Measurements from ENCODE around the gene CACNB2. TPM values are rescaled to one million over a fixed set of nuclear protein-coding genes. Genes with fewer than 3 reads are reported as not detected.

CACNB2 gene
- total and polyA plus RNA-seq, 4 donors: 0.38 to 3.1 (median 0.83) TPM

DNA sequence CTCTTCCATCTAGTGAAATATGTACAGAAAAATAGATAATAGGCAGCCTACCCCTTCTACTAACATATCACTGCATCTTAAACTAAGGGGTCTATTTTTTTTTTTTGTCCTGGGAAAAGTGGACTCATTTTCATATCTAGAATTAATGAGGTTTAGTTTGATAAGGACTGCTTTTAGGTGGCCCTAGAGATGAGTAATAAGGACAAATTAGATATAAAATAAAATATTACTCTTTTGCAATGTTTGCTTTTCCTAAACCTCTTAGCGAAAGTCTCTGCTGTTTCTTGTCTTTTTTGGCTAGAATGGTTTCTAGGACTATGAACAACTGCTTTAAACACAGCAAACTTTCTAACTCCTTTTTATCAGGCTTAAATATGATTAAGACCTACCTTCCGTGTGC is 83.7 kb downstream of the CACNB2 start:
- Histone ChIP-seq H3K36me3 (ENCODE audit: control insufficient read depth in 4 of 4, insufficient read depth in 3 of 4, low read depth in 1 of 4, low read length in 3 of 4) (no peaks in the 10 kb centered on the region), H3K4me1 (ENCODE audit: control insufficient read depth in 4 of 4, insufficient read depth in 4 of 4, low read length in 3 of 4) (no peaks in the 10 kb centered on the region), H3K9me3 (ENCODE audit: control insufficient read depth in 4 of 4, low read length in 3 of 4) (no peaks in the 10 kb centered on the region), H3K27ac (ENCODE audit: low read depth in 1 of 2, low read length in 2 of 2) (no peak overlapping the region), H3K4me3 (ENCODE audit: low read depth in 1 of 3, low read length in 3 of 3) (no peak overlapping the region), H3K27me3 (ENCODE audit: control insufficient read depth in 4 of 4, insufficient read depth in 4 of 4, low read length in 3 of 4) (no peaks in the 10 kb centered on the region), H3K9ac (ENCODE audit: low read depth in 1 of 2, low read length in 2 of 2) (no peak overlapping the region)
- TF ChIP-seq, protein P1, sequence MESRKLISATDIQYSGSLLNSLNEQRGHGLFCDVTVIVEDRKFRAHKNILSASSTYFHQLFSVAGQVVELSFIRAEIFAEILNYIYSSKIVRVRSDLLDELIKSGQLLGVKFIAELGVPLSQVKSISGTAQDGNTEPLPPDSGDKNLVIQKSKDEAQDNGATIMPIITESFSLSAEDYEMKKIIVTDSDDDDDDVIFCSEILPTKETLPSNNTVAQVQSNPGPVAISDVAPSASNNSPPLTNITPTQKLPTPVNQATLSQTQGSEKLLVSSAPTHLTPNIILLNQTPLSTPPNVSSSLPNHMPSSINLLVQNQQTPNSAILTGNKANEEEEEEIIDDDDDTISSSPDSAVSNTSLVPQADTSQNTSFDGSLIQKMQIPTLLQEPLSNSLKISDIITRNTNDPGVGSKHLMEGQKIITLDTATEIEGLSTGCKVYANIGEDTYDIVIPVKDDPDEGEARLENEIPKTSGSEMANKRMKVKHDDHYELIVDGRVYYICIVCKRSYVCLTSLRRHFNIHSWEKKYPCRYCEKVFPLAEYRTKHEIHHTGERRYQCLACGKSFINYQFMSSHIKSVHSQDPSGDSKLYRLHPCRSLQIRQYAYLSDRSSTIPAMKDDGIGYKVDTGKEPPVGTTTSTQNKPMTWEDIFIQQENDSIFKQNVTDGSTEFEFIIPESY (IDR thresholded peaks at IDR 0.05): no peak
- no peak for TF ChIP-seq RAD21 (IDR thresholded peaks at IDR 0.05)
- no peak for TF ChIP-seq EGR1 (IDR thresholded peaks at IDR 0.05; ENCODE audit: low read depth in 2 of 2)
- TF ChIP-seq, protein P2, sequence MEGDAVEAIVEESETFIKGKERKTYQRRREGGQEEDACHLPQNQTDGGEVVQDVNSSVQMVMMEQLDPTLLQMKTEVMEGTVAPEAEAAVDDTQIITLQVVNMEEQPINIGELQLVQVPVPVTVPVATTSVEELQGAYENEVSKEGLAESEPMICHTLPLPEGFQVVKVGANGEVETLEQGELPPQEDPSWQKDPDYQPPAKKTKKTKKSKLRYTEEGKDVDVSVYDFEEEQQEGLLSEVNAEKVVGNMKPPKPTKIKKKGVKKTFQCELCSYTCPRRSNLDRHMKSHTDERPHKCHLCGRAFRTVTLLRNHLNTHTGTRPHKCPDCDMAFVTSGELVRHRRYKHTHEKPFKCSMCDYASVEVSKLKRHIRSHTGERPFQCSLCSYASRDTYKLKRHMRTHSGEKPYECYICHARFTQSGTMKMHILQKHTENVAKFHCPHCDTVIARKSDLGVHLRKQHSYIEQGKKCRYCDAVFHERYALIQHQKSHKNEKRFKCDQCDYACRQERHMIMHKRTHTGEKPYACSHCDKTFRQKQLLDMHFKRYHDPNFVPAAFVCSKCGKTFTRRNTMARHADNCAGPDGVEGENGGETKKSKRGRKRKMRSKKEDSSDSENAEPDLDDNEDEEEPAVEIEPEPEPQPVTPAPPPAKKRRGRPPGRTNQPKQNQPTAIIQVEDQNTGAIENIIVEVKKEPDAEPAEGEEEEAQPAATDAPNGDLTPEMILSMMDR (IDR thresholded peaks at IDR 0.05; ENCODE audit: low read depth, low read length, missing input control): no peak
- no peak for TF ChIP-seq SP1 (IDR thresholded peaks at IDR 0.05)
- TF ChIP-seq JUND (IDR thresholded peaks at IDR 0.05): no peak
- TF ChIP-seq, protein P3, sequence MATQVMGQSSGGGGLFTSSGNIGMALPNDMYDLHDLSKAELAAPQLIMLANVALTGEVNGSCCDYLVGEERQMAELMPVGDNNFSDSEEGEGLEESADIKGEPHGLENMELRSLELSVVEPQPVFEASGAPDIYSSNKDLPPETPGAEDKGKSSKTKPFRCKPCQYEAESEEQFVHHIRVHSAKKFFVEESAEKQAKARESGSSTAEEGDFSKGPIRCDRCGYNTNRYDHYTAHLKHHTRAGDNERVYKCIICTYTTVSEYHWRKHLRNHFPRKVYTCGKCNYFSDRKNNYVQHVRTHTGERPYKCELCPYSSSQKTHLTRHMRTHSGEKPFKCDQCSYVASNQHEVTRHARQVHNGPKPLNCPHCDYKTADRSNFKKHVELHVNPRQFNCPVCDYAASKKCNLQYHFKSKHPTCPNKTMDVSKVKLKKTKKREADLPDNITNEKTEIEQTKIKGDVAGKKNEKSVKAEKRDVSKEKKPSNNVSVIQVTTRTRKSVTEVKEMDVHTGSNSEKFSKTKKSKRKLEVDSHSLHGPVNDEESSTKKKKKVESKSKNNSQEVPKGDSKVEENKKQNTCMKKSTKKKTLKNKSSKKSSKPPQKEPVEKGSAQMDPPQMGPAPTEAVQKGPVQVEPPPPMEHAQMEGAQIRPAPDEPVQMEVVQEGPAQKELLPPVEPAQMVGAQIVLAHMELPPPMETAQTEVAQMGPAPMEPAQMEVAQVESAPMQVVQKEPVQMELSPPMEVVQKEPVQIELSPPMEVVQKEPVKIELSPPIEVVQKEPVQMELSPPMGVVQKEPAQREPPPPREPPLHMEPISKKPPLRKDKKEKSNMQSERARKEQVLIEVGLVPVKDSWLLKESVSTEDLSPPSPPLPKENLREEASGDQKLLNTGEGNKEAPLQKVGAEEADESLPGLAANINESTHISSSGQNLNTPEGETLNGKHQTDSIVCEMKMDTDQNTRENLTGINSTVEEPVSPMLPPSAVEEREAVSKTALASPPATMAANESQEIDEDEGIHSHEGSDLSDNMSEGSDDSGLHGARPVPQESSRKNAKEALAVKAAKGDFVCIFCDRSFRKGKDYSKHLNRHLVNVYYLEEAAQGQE (IDR thresholded peaks at IDR 0.05): no peak
- no peak for TF ChIP-seq NR2F2 (IDR thresholded peaks at IDR 0.05)
- no peak for TF ChIP-seq GABPA (IDR thresholded peaks at IDR 0.05 in 1 of 2, conservative IDR thresholded peaks at IDR 0.05 in 1 of 2)
- TF ChIP-seq, protein P4, sequence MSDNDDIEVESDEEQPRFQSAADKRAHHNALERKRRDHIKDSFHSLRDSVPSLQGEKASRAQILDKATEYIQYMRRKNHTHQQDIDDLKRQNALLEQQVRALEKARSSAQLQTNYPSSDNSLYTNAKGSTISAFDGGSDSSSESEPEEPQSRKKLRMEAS (IDR thresholded peaks at IDR 0.05): no peak
- no peak for TF ChIP-seq YY1 (IDR thresholded peaks at IDR 0.05)
- no peak for TF ChIP-seq RXRA (IDR thresholded peaks at IDR 0.05)
- no peak for TF ChIP-seq FOXA2 (IDR thresholded peaks at IDR 0.05)
- no peak for TF ChIP-seq FOXA1 (IDR thresholded peaks at IDR 0.05)
- TF ChIP-seq HNF4A (conservative IDR thresholded peaks at IDR 0.05): no peak
- TF ChIP-seq TAF1 (conservative IDR thresholded peaks at IDR 0.05): no peak
- DNase-seq (ENCODE audit: low spot score): no peak
- WGBS: 83% methylated on average over 2 of the region's 2 CpGs

Data from liver (tissue), 9 donors.